ENCODE data around the gene CAMSAP1. TPM values are rescaled to one million over a fixed set of nuclear protein-coding genes. Genes with fewer than 3 reads are reported as not detected.

Gene CAMSAP1
- total and polyA plus RNA-seq, 4 donors = 5.0 to 29.8 (median 15.1) TPM

GRCh38 chr9:135790356-135790755, 117.0 kb downstream of the CAMSAP1 start:
- Histone ChIP-seq H3K9me3 (ENCODE audit: control insufficient read depth in 4 of 4, insufficient read depth in 3 of 4, low read length in 3 of 4) (peaks cover 0 to 2% (median 0%) of the 10 kb centered on the region in 4 donors), H3K4me1 (ENCODE audit: control insufficient read depth in 5 of 5, insufficient read depth in 5 of 5, low read length in 5 of 5) (no peaks in the 10 kb centered on the region), H3K36me3 (ENCODE audit: control insufficient read depth in 4 of 4, insufficient read depth in 4 of 4, low read length in 4 of 4) (no peaks in the 10 kb centered on the region), H3K4me3 (no peak overlapping the region), H3K27ac (ENCODE audit: low read depth in 1 of 2, low read length in 1 of 2) (no peak overlapping the region), H3K9ac (ENCODE audit: insufficient read depth in 1 of 2, low read length in 2 of 2) (no peak overlapping the region), H3K27me3 (ENCODE audit: control insufficient read depth in 3 of 3, insufficient read depth in 3 of 3, low read length in 2 of 3) (peaks cover 0 to 5% (median 0%) of the 10 kb centered on the region in 3 donors)
- no peak for TF ChIP-seq CTCF (IDR thresholded peaks at IDR 0.05; ENCODE audit: control extremely low read depth, extremely low read depth)
- ATAC-seq (ENCODE audit: insufficient read depth, low FRiP score) (no peak), DNase-seq (no peak)
- WGBS, 2 donors = 88 to 90% methylated on average over 9 to 10 of the region's 10 CpGs

- WGBS, 2 donors = 91 to 94% methylated on average over 13 of the region's 13 CpGs
- TF ChIP-seq CTCF (IDR thresholded peaks at IDR 0.05; ENCODE audit: control extremely low read depth, extremely low read depth) = no peak
Observed at GRCh38 chr9:135789838-135790291, 117.5 kb downstream of the CAMSAP1 start.

GRCh38 chr9:135788576-135789300, 118.6 kb downstream of the CAMSAP1 start:
- 72 to 84% methylated on average over 36 of the region's 36 CpGs for WGBS, 2 donors
- TF ChIP-seq CTCF (IDR thresholded peaks at IDR 0.05; ENCODE audit: control extremely low read depth, extremely low read depth) = no peak
- DNase-seq (no peak), ATAC-seq (ENCODE audit: insufficient read depth, low FRiP score) (no peak)
- peaks cover 0 to 2% (median 0%) of the 10 kb centered on the region in 4 donors for H3K9me3 ChIP-seq (ENCODE audit: control insufficient read depth in 4 of 4, insufficient read depth in 3 of 4, low read length in 3 of 4)
- no peak overlapping the region for H3K4me3 ChIP-seq
- H3K27me3 ChIP-seq (ENCODE audit: control insufficient read depth in 3 of 3, insufficient read depth in 3 of 3, low read length in 2 of 3) = peaks cover 0 to 5% (median 0%) of the 10 kb centered on the region in 3 donors
- H3K36me3 ChIP-seq (ENCODE audit: control insufficient read depth in 4 of 4, insufficient read depth in 4 of 4, low read length in 4 of 4) = no peaks in the 10 kb centered on the region
- no peaks in the 10 kb centered on the region for H3K4me1 ChIP-seq (ENCODE audit: control insufficient read depth in 5 of 5, insufficient read depth in 5 of 5, low read length in 5 of 5)
- no peak overlapping the region for H3K9ac ChIP-seq (ENCODE audit: insufficient read depth in 1 of 2, low read length in 2 of 2)
- no peak overlapping the region for H3K27ac ChIP-seq (ENCODE audit: low read depth in 1 of 2, low read length in 1 of 2)

More at GRCh38 chr9:135789838-135790291, 117.5 kb downstream of the CAMSAP1 start:
- Histone ChIP-seq H3K9me3 (ENCODE audit: control insufficient read depth in 4 of 4, insufficient read depth in 3 of 4, low read length in 3 of 4) (peaks cover 0 to 2% (median 0%) of the 10 kb centered on the region in 4 donors), H3K36me3 (ENCODE audit: control insufficient read depth in 4 of 4, insufficient read depth in 4 of 4, low read length in 4 of 4) (no peaks in the 10 kb centered on the region), H3K9ac (ENCODE audit: insufficient read depth in 1 of 2, low read length in 2 of 2) (no peak overlapping the region), H3K4me3 (no peak overlapping the region), H3K27ac (ENCODE audit: low read depth in 1 of 2, low read length in 1 of 2) (no peak overlapping the region), H3K4me1 (ENCODE audit: control insufficient read depth in 5 of 5, insufficient read depth in 5 of 5, low read length in 5 of 5) (no peaks in the 10 kb centered on the region), H3K27me3 (ENCODE audit: control insufficient read depth in 3 of 3, insufficient read depth in 3 of 3, low read length in 2 of 3) (peaks cover 0 to 5% (median 0%) of the 10 kb centered on the region in 3 donors)
- DNase-seq (no peak), ATAC-seq (ENCODE audit: insufficient read depth, low FRiP score) (no peak)

Measured in lung (tissue), 12 donors.